Psoas muscle (tissue), 8 donors: ENCODE measurements around the gene COCH. TPM values are rescaled to one million over a fixed set of nuclear protein-coding genes. Genes with fewer than 3 reads are reported as not detected.

ENCODE experiments used
- ATAC-seq, 4 donors: fragments of 200-7000 bp; cut with Tn5 transposase; one replicate each; pipeline ENCODE4 v1.9.1; 2020; ENCODE audit warnings: moderate library complexity in 3 of 4, mild to moderate bottlenecking in 2 of 4
- DNase-seq, 2 donors: peaks; one replicate each; pipeline ENCODE4 v3.0.0-alpha.2; 2020
- H3K27ac ChIP-seq: fragments of 200-600 bp; one replicate; pipeline ENCODE4 v1.8.0; 2022
- H3K27me3 ChIP-seq, 3 donors: fragments of 200-600 bp in 1 of 3; one replicate each; pipeline versions ENCODE4 v1.6.1 to v1.8.0; 2013 to 2022; ENCODE audit warnings: low read length in 2 of 3, mild to moderate bottlenecking in 2 of 3, moderate library complexity in 1 of 3; ENCODE audit not compliant: insufficient read depth in 3 of 3
- H3K36me3 ChIP-seq, 2 donors: fragments of 200-600 bp in 1 of 2; one replicate each; pipeline versions ENCODE4 v1.6.1 to v1.8.0; 2013 to 2022; ENCODE audit warnings: low read depth in 1 of 2, mild to moderate bottlenecking in 1 of 2, moderate library complexity in 1 of 2; ENCODE audit not compliant: insufficient read depth in 1 of 2
- H3K4me1 ChIP-seq: fragments of 200-600 bp; one replicate; pipeline ENCODE4 v1.8.0; 2022
- H3K4me3 ChIP-seq: fragments of 200-600 bp; one replicate; pipeline ENCODE4 v1.8.0; 2022; ENCODE audit warnings: mild to moderate bottlenecking
- H3K9me3 ChIP-seq: fragments of 200-600 bp; one replicate; pipeline ENCODE4 v1.8.0; 2022
- WGBS, 3 donors: extraction: QIAGEN DNeasy Blood & Tissue Kit; methylation state at CpG; one replicate each; pipeline versions ENCODE4 v1.1.6 to v1.1.7; 2013; 5-methylcytosine and 5-hydroxymethylcytosine counted together
- intact Hi-C, 2 donors: fragments of 100-400 bp; cut with DNase I; formaldehyde crosslinking; loops; one replicate each; pipeline versions ENCODE4 v1.11.0 to v1.14.2; 2022
- polyA plus RNA-seq, 3 donors: library from polyadenylated mRNA; stranded (reverse); fragments of 200-250 nt; gene quantifications; one replicate each; pipeline ENCODE4 v1.2.3, GENCODE V29; 2013
- total RNA-seq, 4 donors: library from RNA; stranded (reverse); fragmentation: NEBNext Ultra II Directional in 2 of 4; extraction: Animal tissue kit (Norgen Biotek cat#: 25700) in 2 of 4; gene quantifications; one replicate each; pipeline versions ENCODE4 v1.2.1 to v1.2.4, GENCODE V29; 2021 to 2023
- TF ChIP-seq, protein P1 (sequence below): fragments of 200-600 bp; IDR thresholded peaks from one replicate; pipeline ENCODE4 v1.8.0; 2022; ENCODE audit warnings: antibody characterized with exemption
- donor health status: healthy with polysubstance abuse.
- donor health status: DM: no; HTN: no; CAD: no; lungs with moderate emphysema.
- donor health status: Bipolar disorder and iron deficiency.
- donor health status: healthy.
- donor health status: DM: yes; HTN: yes; CAD: no.
- donor health status: DM: no; HTN: no; CAD: no.
- donor health status: DM: no; HTN: no; CAD: no.
- donor health status: DM: yes; HTN: yes; CAD: no.

COCH gene
- total and polyA plus RNA-seq, 7 donors, result 0.32 to 1.4 (median 0.52) TPM

DNA sequence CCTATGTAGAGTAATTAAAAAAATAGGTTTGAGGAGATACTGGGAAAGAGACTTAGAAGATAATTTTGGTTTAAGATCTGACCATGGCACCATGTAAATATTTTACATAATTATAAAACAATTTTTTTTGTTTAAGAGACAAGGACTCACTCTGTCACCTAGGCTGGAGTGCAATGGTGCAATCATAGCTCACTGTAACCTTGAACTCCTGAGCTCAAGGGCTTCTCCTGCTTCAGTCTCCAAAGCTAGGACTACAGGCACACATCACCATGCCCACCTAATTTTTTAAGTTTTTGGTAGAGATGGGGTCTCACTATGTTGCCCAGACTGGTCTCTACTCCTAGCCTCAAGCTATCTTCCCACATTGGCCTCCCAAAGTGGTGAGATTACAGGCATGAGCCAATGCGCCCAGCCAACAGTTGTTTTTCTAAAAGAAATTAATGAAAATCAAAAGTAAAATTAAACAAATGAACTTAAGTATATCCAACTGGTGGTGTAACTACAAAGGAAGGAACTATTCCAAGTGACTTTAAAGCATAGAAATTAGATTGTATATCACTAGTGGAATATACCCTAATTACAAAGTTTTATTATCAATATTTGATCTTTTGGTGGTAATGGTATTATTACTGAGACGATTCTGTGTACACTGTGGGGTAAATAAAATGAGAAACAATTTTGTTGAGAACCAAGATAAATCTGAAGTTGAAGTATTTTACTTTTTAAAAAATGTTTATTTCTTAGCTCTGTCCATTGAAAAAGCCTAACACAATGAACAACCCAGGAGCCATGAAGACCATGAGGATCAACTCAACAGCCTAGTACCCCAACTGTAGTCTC lies 29.1 kb downstream of the COCH start:
- Histone ChIP-seq H3K4me3 (no peak overlapping the region), H3K4me1 (no peaks in the 10 kb centered on the region), H3K27ac (no peak overlapping the region), H3K36me3 (peaks cover 0 to 90% of the 10 kb centered on the region in 2 donors), H3K27me3 (no peaks in the 10 kb centered on the region), H3K9me3 (no peaks in the 10 kb centered on the region)
- DNase-seq (no peak), ATAC-seq (peak in 1 of 4 donors; percentile 22)
- WGBS, 3 donors, result 96 to 98% (median 96%) methylated on average over 2 of the region's 2 CpGs
- TF ChIP-seq, protein P1, sequence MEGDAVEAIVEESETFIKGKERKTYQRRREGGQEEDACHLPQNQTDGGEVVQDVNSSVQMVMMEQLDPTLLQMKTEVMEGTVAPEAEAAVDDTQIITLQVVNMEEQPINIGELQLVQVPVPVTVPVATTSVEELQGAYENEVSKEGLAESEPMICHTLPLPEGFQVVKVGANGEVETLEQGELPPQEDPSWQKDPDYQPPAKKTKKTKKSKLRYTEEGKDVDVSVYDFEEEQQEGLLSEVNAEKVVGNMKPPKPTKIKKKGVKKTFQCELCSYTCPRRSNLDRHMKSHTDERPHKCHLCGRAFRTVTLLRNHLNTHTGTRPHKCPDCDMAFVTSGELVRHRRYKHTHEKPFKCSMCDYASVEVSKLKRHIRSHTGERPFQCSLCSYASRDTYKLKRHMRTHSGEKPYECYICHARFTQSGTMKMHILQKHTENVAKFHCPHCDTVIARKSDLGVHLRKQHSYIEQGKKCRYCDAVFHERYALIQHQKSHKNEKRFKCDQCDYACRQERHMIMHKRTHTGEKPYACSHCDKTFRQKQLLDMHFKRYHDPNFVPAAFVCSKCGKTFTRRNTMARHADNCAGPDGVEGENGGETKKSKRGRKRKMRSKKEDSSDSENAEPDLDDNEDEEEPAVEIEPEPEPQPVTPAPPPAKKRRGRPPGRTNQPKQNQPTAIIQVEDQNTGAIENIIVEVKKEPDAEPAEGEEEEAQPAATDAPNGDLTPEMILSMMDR, result no peak
- intact Hi-C loops, result loop anchor here in 1 of 2 donors (10.0 kb wide), 1 partner anchor 451 kb away; no protein-coding TSS in a partner anchor

DNA sequence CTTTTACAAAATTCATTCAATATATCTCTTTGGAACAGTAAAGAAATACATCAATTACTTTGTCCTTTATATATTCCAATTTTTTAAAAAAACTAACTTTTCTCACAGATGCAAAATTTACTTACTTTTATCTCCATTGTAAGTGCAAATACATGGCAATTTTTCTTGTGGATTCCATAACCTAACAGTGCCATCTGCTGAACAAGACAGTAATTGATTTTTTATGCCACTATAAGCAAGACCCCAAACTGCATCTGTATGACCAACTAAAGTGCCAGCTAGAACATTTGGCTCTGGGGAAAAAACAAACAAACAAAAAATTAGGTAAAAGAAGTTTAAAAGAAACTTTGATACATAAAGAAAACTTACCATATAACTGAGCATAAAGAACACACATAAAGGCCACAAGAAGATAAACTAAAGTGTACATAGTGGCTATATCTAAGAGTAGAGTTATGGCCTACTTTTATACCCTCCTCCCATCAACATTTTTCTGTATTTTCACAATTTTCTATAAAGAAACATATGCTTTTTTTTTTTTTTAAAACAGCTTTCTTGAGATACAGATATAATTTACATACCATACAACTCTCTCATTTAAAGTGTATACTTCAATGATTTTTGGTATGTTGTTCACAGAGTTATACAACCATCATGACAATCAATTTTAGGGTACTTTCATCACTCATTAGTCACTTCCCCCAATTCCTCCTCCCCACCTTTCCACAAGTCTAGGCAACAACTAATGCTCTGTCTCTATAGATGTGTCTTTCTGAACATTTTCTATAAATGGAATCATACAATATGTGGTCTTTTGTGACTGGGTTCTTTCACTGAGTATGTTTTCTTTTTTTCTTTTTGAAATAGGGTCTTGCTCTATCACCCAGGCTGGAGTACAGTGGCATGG lies 32.6 kb downstream of the COCH start:
- ATAC-seq (no peak), DNase-seq (no peak)
- peak overlapping the region; percentile 25 for H3K27ac ChIP-seq
- TF ChIP-seq, protein P1, result peak; percentile 14
- intact Hi-C loops, result loop anchor here in 1 of 2 donors (10.0 kb wide), 1 partner anchor 448 kb away; no protein-coding TSS in a partner anchor
- no peak overlapping the region for H3K4me3 ChIP-seq
- no peaks in the 10 kb centered on the region for H3K27me3 ChIP-seq
- H3K36me3 ChIP-seq, result peaks cover 0 to 100% of the 10 kb centered on the region in 2 donors
- no peaks in the 10 kb centered on the region for H3K9me3 ChIP-seq
- no peaks in the 10 kb centered on the region for H3K4me1 ChIP-seq

DNA sequence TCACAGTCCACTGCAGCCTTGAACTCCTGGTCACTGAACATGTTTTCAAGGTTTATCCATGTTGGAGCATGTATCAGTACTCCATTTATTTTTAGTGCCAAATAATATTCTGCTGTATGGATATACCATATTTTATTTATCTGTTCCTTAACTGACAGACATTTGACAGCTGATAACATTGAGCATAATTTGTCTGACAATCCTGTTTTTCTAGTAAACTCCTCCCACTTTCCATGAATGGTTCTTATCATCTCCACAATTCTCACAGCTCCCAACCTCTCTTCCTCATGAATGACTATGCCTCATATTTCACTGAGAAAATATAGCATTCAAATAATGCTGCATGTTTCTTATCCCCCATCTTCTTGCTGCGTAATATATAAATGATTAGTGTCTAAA lies 33.3 kb downstream of the COCH start:
- intact Hi-C loops, result loop anchor here in 1 of 2 donors (10.0 kb wide), 1 partner anchor 447 kb away; no protein-coding TSS in a partner anchor
- Histone ChIP-seq H3K27ac (peak overlapping the region; percentile 25), H3K9me3 (no peaks in the 10 kb centered on the region), H3K4me3 (no peak overlapping the region), H3K36me3 (peaks cover 0 to 99% of the 10 kb centered on the region in 2 donors), H3K4me1 (no peaks in the 10 kb centered on the region), H3K27me3 (no peaks in the 10 kb centered on the region)
- no peak for ATAC-seq
- DNase-seq, result no peak
- TF ChIP-seq, protein P1, result no peak
- WGBS, 3 donors, result 95 to 100% (median 95%) methylated on average over 1 of the region's 1 CpG

DNA sequence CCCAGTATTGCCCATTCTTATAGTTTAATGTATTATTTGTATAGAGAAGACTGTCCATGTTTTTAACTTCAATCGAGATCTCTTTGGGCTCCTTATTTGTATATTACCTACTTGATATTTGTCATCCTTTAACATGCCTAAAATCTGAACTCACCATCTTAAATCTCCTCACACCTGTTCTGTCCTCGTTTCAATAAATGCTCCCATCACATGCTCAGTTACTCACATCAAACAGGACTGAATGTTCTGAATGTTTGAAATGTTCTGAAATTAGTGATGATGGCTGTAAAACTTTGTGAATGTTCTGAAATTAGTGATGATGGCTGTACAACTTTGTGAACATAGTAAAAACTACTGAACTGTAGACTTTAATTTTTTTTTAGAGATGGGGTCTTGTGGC lies 34.5 kb downstream of the COCH start:
- TF ChIP-seq, protein P1, result no peak
- WGBS, 3 donors, result 58 to 63% (median 60%) methylated on average over 2 of the region's 2 CpGs
- no peaks in the 10 kb centered on the region for H3K9me3 ChIP-seq
- no peak for DNase-seq
- intact Hi-C loops, result loop anchor here in 1 of 2 donors (10.0 kb wide), 1 partner anchor 446 kb away; no protein-coding TSS in a partner anchor
- ATAC-seq, result peak in 2 of 4 donors; percentile 46 to 51
- peak overlapping the region; percentile 12 for H3K27ac ChIP-seq
- H3K4me1 ChIP-seq, result no peaks in the 10 kb centered on the region
- no peaks in the 10 kb centered on the region for H3K27me3 ChIP-seq
- peaks cover 0 to 87% of the 10 kb centered on the region in 2 donors for H3K36me3 ChIP-seq
- no peak overlapping the region for H3K4me3 ChIP-seq
